Gastrocnemius medialis (tissue), 4 donors: ENCODE data around the gene FLT3.

Experiments used
- CTCF ChIP-seq, 5 experiments: fragments of 450-650 bp in 3 of 5; fragments of 200-600 bp in 2 of 5; sonication (generic) in 2 of 5; IDR thresholded peaks in 4 of 5; conservative IDR thresholded peaks in 1 of 5; 1 replicate in 4 of 5; 2 replicates in 1 of 5; pipeline ENCODE4 v1.5.1; 2016 to 2019; ENCODE audit warnings: antibody characterized with exemption in 5 of 5, mild to moderate bottlenecking in 3 of 5, moderate library complexity in 3 of 5
- POLR2A ChIP-seq, 2 donors: fragments of 450-650 bp; IDR thresholded peaks; one replicate each; pipeline ENCODE4 v1.6.1; 2017; ENCODE audit warnings: antibody characterized with exemption in 2 of 2, mild to moderate bottlenecking in 2 of 2, moderate library complexity in 2 of 2

GRCh38 chr13:28128926-28129325 lies 28.6 kb upstream of the FLT3 start:
- TF ChIP-seq CTCF (IDR thresholded peaks at IDR 0.05 in 4 of 5, conservative IDR thresholded peaks at IDR 0.05 in 1 of 5), result no peak
- no peak for TF ChIP-seq POLR2A (IDR thresholded peaks at IDR 0.05)
